H1 (cell line): Measurements from ENCODE around the gene CTTNBP2NL. TPM values are rescaled to one million over a fixed set of nuclear protein-coding genes. Genes with fewer than 3 reads are reported as not detected.

Source experiments
- CTCF ChIA-PET: fragments of 300-600 bp; sonication (Branson Sonifier 250); formaldehyde crosslinking; loops from one replicate; lab custom pipeline; 2021; ENCODE audit not compliant: partially characterized antibody; lab: Charles Lee
- POLR2A ChIA-PET: fragments of 300-600 bp; sonication (Branson Sonifier 250); formaldehyde crosslinking; loops from one replicate; lab custom pipeline; 2021; ENCODE audit warnings: inconsistent platforms; ENCODE audit not compliant: partially characterized antibody; lab: Charles Lee
- DNase-seq, 2 experiments: peaks; one replicate each; pipeline versions ENCODE4 v3.0.0 to v3.0.0-alpha.2; 2010 to 2022; ENCODE audit warnings: low spot score in 2 of 2, low read depth in 1 of 2, mixed read lengths in 1 of 2
- FAIRE-seq: peaks from 2 replicates; lab custom pipeline; 2011; peaks lifted over from hg19 to GRCh38; lab: Jason Lieb, UNC
- H2AFZ ChIP-seq: 2 replicates; pipeline ENCODE4 v1.8.1; 2012; ENCODE audit warnings: low read length, inconsistent platforms
- H2AK5ac ChIP-seq: 2 replicates; pipeline ENCODE4 v1.6.1; 2013; ENCODE audit warnings: low read depth, low read length
- H2BK120ac ChIP-seq: replicated peaks from 2 replicates; pipeline ENCODE3; 2013; ENCODE audit warnings: low read depth, low read length, inconsistent platforms
- H2BK12ac ChIP-seq: 2 replicates; pipeline ENCODE4 v1.6.1; 2013; ENCODE audit warnings: low read depth, low read length
- H2BK15ac ChIP-seq: 2 replicates; pipeline ENCODE4 v1.6.1; 2013; ENCODE audit warnings: low read length
- H2BK20ac ChIP-seq: 2 replicates; pipeline ENCODE4 v1.6.1; 2013; ENCODE audit warnings: low read length
- H2BK5ac ChIP-seq: 2 replicates; pipeline ENCODE4 v1.6.1; 2013; ENCODE audit warnings: low read depth, low read length
- H3K14ac ChIP-seq: 2 replicates; pipeline ENCODE4 v1.6.1; 2013; ENCODE audit warnings: inconsistent platforms; ENCODE audit not compliant: insufficient read length
- H3K18ac ChIP-seq: 2 replicates; pipeline ENCODE4 v1.6.1; 2013; ENCODE audit warnings: low read length; ENCODE audit errors: extremely low read depth
- H3K23ac ChIP-seq: 2 replicates; pipeline ENCODE4 v1.6.1; 2013; ENCODE audit warnings: inconsistent platforms; ENCODE audit not compliant: insufficient read length
- H3K23me2 ChIP-seq: 2 replicates; pipeline ENCODE4 v1.6.1; 2013; ENCODE audit warnings: low read depth, low read length
- H3K27ac ChIP-seq: 2 replicates; pipeline ENCODE4 v1.6.1; 2011; ENCODE audit warnings: low read depth, low read length, inconsistent platforms
- H3K27me3 ChIP-seq, 4 experiments: replicated peaks in 1 of 4; 1 replicate in 1 of 4; 2 replicates in 3 of 4; pipeline versions ENCODE4 v1.6.1 to v1.8.1; 2011 to 2013; ENCODE audit warnings: low read length in 3 of 4, mild to moderate bottlenecking in 3 of 4, inconsistent platforms in 2 of 4, mixed read lengths in 2 of 4, moderate library complexity in 1 of 4; ENCODE audit not compliant: control insufficient read depth in 3 of 4, insufficient read depth in 3 of 4; ENCODE audit errors: extremely low read depth in 1 of 4
- H3K36me3 ChIP-seq, 4 experiments: 2 replicates each; pipeline versions ENCODE4 v1.6.1 to v1.8.1; 2011 to 2013; ENCODE audit warnings: mild to moderate bottlenecking in 4 of 4, low read length in 3 of 4, moderate library complexity in 2 of 4, control low read depth in 1 of 4, inconsistent platforms in 1 of 4; ENCODE audit not compliant: insufficient read depth in 4 of 4, control insufficient read depth in 2 of 4
- H3K4ac ChIP-seq: replicated peaks from 2 replicates; pipeline ENCODE3; 2013; ENCODE audit warnings: low read length, low read depth, mixed read lengths, inconsistent platforms; ENCODE audit not compliant: insufficient read length
- H3K4me1 ChIP-seq, 4 experiments: replicated peaks in 1 of 4; 1 replicate in 1 of 4; 2 replicates in 3 of 4; pipeline versions ENCODE4 v1.6.1 to v1.8.1; 2011 to 2013; ENCODE audit warnings: low read length in 3 of 4, inconsistent platforms in 2 of 4, mixed read lengths in 1 of 4; ENCODE audit not compliant: insufficient read depth in 4 of 4, control insufficient read depth in 3 of 4
- H3K4me2 ChIP-seq, 2 experiments: 2 replicates each; pipeline versions ENCODE4 v1.6.1 to v1.8.1; 2011 to 2013; ENCODE audit warnings: low read depth in 2 of 2, low read length in 2 of 2, control low read depth in 1 of 2, inconsistent platforms in 1 of 2, mild to moderate bottlenecking in 1 of 2; ENCODE audit not compliant: insufficient read depth in 1 of 2
- H3K4me3 ChIP-seq, 4 experiments: fragments of 200-600, 300-600 bp in 1 of 4; sonication (generic), shearing (Covaris generic), sonication (Bioruptor Twin) in 1 of 4; 2 replicates each; pipeline versions ENCODE4 v1.5.1 to v1.8.1; 2011 to 2016; ENCODE audit warnings: low read length in 4 of 4, low read depth in 3 of 4, control low read depth in 2 of 4, inconsistent platforms in 2 of 4, mild to moderate bottlenecking in 2 of 4, mixed read lengths in 1 of 4, moderate library complexity in 1 of 4; ENCODE audit not compliant: insufficient read depth in 2 of 4; ENCODE audit errors: extremely low read depth in 1 of 4
- H3K56ac ChIP-seq: replicated peaks from 2 replicates; pipeline ENCODE3; 2013; ENCODE audit warnings: low read depth, mild to moderate bottlenecking, mixed read lengths, low read length, inconsistent platforms; ENCODE audit not compliant: insufficient read length
- H3K79me1 ChIP-seq: 2 replicates; pipeline ENCODE4 v1.6.1; 2013; ENCODE audit warnings: low read depth, low read length, control low read depth
- H3K79me2 ChIP-seq, 2 experiments: 2 replicates each; pipeline versions ENCODE4 v1.6.1 to v1.8.1; 2012 to 2013; ENCODE audit warnings: low read length in 2 of 2, mild to moderate bottlenecking in 2 of 2, inconsistent platforms in 1 of 2; ENCODE audit not compliant: insufficient read depth in 2 of 2, control insufficient read depth in 1 of 2
- H3K9ac ChIP-seq, 4 experiments: replicated peaks in 1 of 4; 1 replicate in 1 of 4; 2 replicates in 3 of 4; pipeline versions ENCODE4 v1.6.1 to v1.8.1; 2011 to 2013; ENCODE audit warnings: low read depth in 3 of 4, low read length in 3 of 4, control low read depth in 2 of 4, mild to moderate bottlenecking in 2 of 4, moderate library complexity in 2 of 4, inconsistent platforms in 1 of 4; ENCODE audit errors: extremely low read depth in 1 of 4
- H3K9me3 ChIP-seq, 2 experiments: 2 replicates each; pipeline versions ENCODE4 v1.6.1 to v1.8.1; 2012 to 2013; ENCODE audit warnings: mild to moderate bottlenecking in 2 of 2, moderate library complexity in 2 of 2, control low read depth in 1 of 2, inconsistent platforms in 1 of 2, low read depth in 1 of 2, low read length in 1 of 2, mixed read lengths in 1 of 2; ENCODE audit not compliant: insufficient read depth in 2 of 2
- H4K20me1 ChIP-seq, 2 experiments: replicated peaks in 1 of 2; 2 replicates each; pipeline versions ENCODE3 to v1.8.1; 2011 to 2013; ENCODE audit warnings: inconsistent platforms in 2 of 2, low read length in 2 of 2, mild to moderate bottlenecking in 1 of 2; ENCODE audit not compliant: insufficient read depth in 2 of 2, control insufficient read depth in 1 of 2
- H4K5ac ChIP-seq: 2 replicates; pipeline ENCODE4 v1.6.1; 2013; ENCODE audit warnings: low read length, low read depth, mixed read lengths, inconsistent platforms; ENCODE audit not compliant: insufficient read length
- H4K8ac ChIP-seq: 2 replicates; pipeline ENCODE4 v1.8.0; 2013; ENCODE audit warnings: mild to moderate bottlenecking, moderate library complexity, low read length, inconsistent platforms; ENCODE audit not compliant: insufficient read depth; ENCODE audit errors: extremely low read depth
- H4K91ac ChIP-seq: replicated peaks from 2 replicates; pipeline ENCODE3; 2013; ENCODE audit warnings: low read length, mixed read lengths, inconsistent platforms; ENCODE audit not compliant: insufficient read length
- BACH1 ChIP-seq: IDR thresholded peaks from 2 replicates; pipeline ENCODE4 v1.6.1; 2012; ENCODE audit warnings: low read length, improper control_type of control experiment
- BRCA1 ChIP-seq: IDR thresholded peaks from 2 replicates; pipeline ENCODE4 v1.6.1; 2012; ENCODE audit warnings: low read depth, low read length, improper control_type of control experiment
- CBX5 ChIP-seq: fragments of 300-800, 300-1000 bp; sonication (generic); IDR thresholded peaks from 2 replicates; pipeline ENCODE4 v1.7.1; 2016; ENCODE audit warnings: antibody characterized with exemption, low read length, low read depth
- CHD1 ChIP-seq: IDR thresholded peaks from 2 replicates; pipeline ENCODE4 v1.6.1; 2012; ENCODE audit warnings: low read depth, low read length, improper control_type of control experiment
- CTBP2 ChIP-seq: IDR thresholded peaks from 2 replicates; pipeline ENCODE4 v1.7.0; 2011; ENCODE audit warnings: borderline replicate concordance, mild to moderate bottlenecking, moderate library complexity, mixed read lengths, low read length; ENCODE audit not compliant: insufficient read depth, insufficient read length
- EZH2 ChIP-seq: fragments of 200-600 bp; sonication (generic); IDR thresholded peaks from 2 replicates; pipeline ENCODE4 v1.7.1; 2012; ENCODE audit warnings: low read depth, mild to moderate bottlenecking, moderate library complexity, low read length, inconsistent platforms; ENCODE audit not compliant: severe bottlenecking
- KDM1A ChIP-seq: fragments of 200-600, 300-600 bp; sonication (generic); IDR thresholded peaks from 2 replicates; pipeline ENCODE4 v1.7.1; 2016; ENCODE audit warnings: mild to moderate bottlenecking, low read length, borderline replicate concordance
- KDM5A ChIP-seq: fragments of 200-600 bp; IDR thresholded peaks from 2 replicates; pipeline ENCODE4 v1.7.1; 2012; ENCODE audit warnings: mild to moderate bottlenecking, low read length, inconsistent platforms, mixed read lengths
- MAFK ChIP-seq: IDR thresholded peaks from 2 replicates; pipeline ENCODE4 v1.6.1; 2012; ENCODE audit warnings: low read depth, mild to moderate bottlenecking, improper control_type of control experiment, low read length
- MAX ChIP-seq: IDR thresholded peaks from 2 replicates; pipeline ENCODE4 v1.6.1; 2012; ENCODE audit warnings: inconsistent platforms
- POU5F1 ChIP-seq: IDR thresholded peaks from 2 replicates; pipeline ENCODE4 v1.6.1; 2011; ENCODE audit warnings: low read depth, mild to moderate bottlenecking, low read length, moderate library complexity
- RBBP5 ChIP-seq: IDR thresholded peaks from 2 replicates; pipeline ENCODE4 v1.7.1; 2012; ENCODE audit warnings: low read depth, mild to moderate bottlenecking, inconsistent platforms, low read length, moderate library complexity, borderline replicate concordance
- RFX5 ChIP-seq: IDR thresholded peaks from 2 replicates; pipeline ENCODE4 v1.6.1; 2011; ENCODE audit warnings: low read depth, low read length, improper control_type of control experiment, borderline replicate concordance
- SAP30 ChIP-seq: fragments of 300-600 bp; sonication (generic); IDR thresholded peaks from 2 replicates; pipeline ENCODE4 v1.7.1; 2012; ENCODE audit warnings: low read length, moderate library complexity, mild to moderate bottlenecking, inconsistent platforms; ENCODE audit not compliant: insufficient read depth, insufficient replicate concordance
- TAF7 ChIP-seq: optimal IDR thresholded peaks from 2 replicates; pipeline ENCODE3; 2011; ENCODE audit warnings: low read depth, mild to moderate bottlenecking, inconsistent platforms, low read length, moderate library complexity, borderline replicate concordance
- polyA plus RNA-seq, 7 experiments: library from polyadenylated mRNA; depleted of rRNA in 3 of 7; stranded (reverse) in 5 of 7; unstranded in 2 of 7; fragments of >200 nt in 5 of 7; fragments of 200-250 nt in 2 of 7; gene quantifications; 1 replicate in 5 of 7; 2 replicates in 1 of 7; 4 replicates in 1 of 7; pipeline versions ENCODE4 v1.2.1 to v1.2.3, GENCODE V29; 2011 to 2013; ENCODE audit warnings: missing spikeins in 2 of 7, mixed read lengths in 2 of 7
- total RNA-seq: library from RNA; stranded (reverse); fragmentation: NEBNext Ultra II Directional; extraction: Animal tissue kit (Norgen Biotek cat#: 25700); gene quantifications from 2 replicates; pipeline ENCODE4 v1.2.1, GENCODE V29; 2021

Gene CTTNBP2NL
- total and polyA plus RNA-seq, 2 of the 8 experiments (the other 6 are each of a cell fraction or from before 2014, with no cell fraction given), result 6.4 to 35.1 TPM

GRCh38 chr1:112477550-112477949, 81.5 kb downstream of the CTTNBP2NL start:
- Histone ChIP-seq H2BK15ac (no peak overlapping the region), H3K4me2 (no peak overlapping the region), H3K56ac (no peak overlapping the region), H4K8ac (no peak overlapping the region), H3K9me3 (0 out of 4 replicates have a peak, but pooled peaks cover 0 to 4% of the 10 kb centered on the region in 2 experiments), H3K79me2 (no peaks in the 10 kb centered on the region), H3K27ac (no peak overlapping the region), H2BK12ac (no peak overlapping the region), H3K4me1 (no peaks in the 10 kb centered on the region), H4K91ac (no peak overlapping the region), H2BK120ac (no peak overlapping the region), H3K4me3 (no peak overlapping the region), H4K5ac (no peak overlapping the region), H3K36me3 (no peaks in the 10 kb centered on the region), H2BK20ac (no peak overlapping the region), H4K20me1 (no peaks in the 10 kb centered on the region), H2AFZ (no peak overlapping the region), H3K23ac (no peak overlapping the region), H2AK5ac (no peak overlapping the region), H3K14ac (no peak overlapping the region), H3K9ac (no peak overlapping the region), H3K79me1 (no peaks in the 10 kb centered on the region), H2BK5ac (no peak overlapping the region), H3K23me2 (no peaks in the 10 kb centered on the region), H3K18ac (no peak overlapping the region), H3K4ac (no peak overlapping the region), H3K27me3 (peaks cover 0 to 2% (median 0%) of the 10 kb centered on the region in 4 experiments; a peak in 1 of 7 replicates)
- FAIRE-seq (no peak), DNase-seq (no peak)
- POLR2A ChIA-PET, result no interaction called here
- CTCF ChIA-PET, result interaction anchor here (0.9 kb wide), 1 partner anchor 11 kb away, joined by 5 read pairs; no protein-coding TSS in a partner anchor
- TF ChIP-seq BRCA1, result no peak
- no peak for TF ChIP-seq TAF7
- no peak for TF ChIP-seq RFX5
- TF ChIP-seq BACH1, result no peak
- TF ChIP-seq MAX, result no peak
- no peak for TF ChIP-seq KDM1A
- TF ChIP-seq MAFK, result no peak
- TF ChIP-seq EZH2, result no peak
- no peak for TF ChIP-seq CTBP2
- no peak for TF ChIP-seq KDM5A
- no peak for TF ChIP-seq SAP30
- TF ChIP-seq POU5F1, result no peak
- TF ChIP-seq CBX5, result no peak
- TF ChIP-seq CHD1, result no peak
- TF ChIP-seq RBBP5, result no peak
